K562 (cell line): Measurements from ENCODE around the gene RAPGEF5. TPM values are rescaled to one million over a fixed set of nuclear protein-coding genes. Genes with fewer than 3 reads are reported as not detected.

Experiments
- ATAC-seq: fragments of 200-7000 bp; cut with Tn5 transposase; 3 replicates; pipeline ENCODE4 v1.9.1; 2020; ENCODE audit warnings: moderate library complexity
- BruUV-seq: library from RNA; stranded (reverse); fragments of 400-500 nt; replicated peaks from 2 replicates; lab custom pipeline; 2021; lab: Mats Ljungman, UMichigan
- CTCF ChIA-PET: fragments of 300-600 bp; formaldehyde crosslinking; extraction: SDS; loops from one replicate; lab custom pipeline; 2021; ENCODE audit warnings: low intra/inter-chr PET ratio; lab: Yijun Ruan, JAX
- POLR2A ChIA-PET: fragments of 300-600, 350-650 bp; sonication (Branson Sonifier 250); formaldehyde crosslinking; extraction: SDS; loops from one replicate; lab custom pipeline; 2021; ENCODE audit warnings: antibody characterized with exemption, inconsistent platforms; lab: Yijun Ruan, JAX
- DNase-seq, 4 experiments: peaks; one replicate each; pipeline versions ENCODE4 v3.0.0 to v3.0.0-alpha.2; 2011 to 2018; ENCODE audit warnings: low spot score in 3 of 4, mixed read lengths in 3 of 4; ENCODE audit errors: extremely low read depth in 1 of 4
- FAIRE-seq: peaks from 2 replicates; lab custom pipeline; 2011; peaks lifted over from hg19 to GRCh38; lab: Jason Lieb, UNC
- H2AFZ ChIP-seq: 2 replicates; pipeline ENCODE4 v1.6.0; 2011; ENCODE audit warnings: low read depth, low read length, control low read depth, inconsistent platforms
- H3K27ac ChIP-seq: fragments of 200-600 bp; 3 replicates; pipeline ENCODE4 v1.8.0; 2011; ENCODE audit warnings: low read depth, mild to moderate bottlenecking, control low read depth, inconsistent platforms, low read length, moderate library complexity, mixed read lengths; ENCODE audit errors: extremely low read depth
- H3K27me3 ChIP-seq, 2 experiments: fragments of 300-600 bp in 1 of 2; 2 replicates in 1 of 2; 3 replicates in 1 of 2; pipeline versions ENCODE4 v1.6.0 to v1.8.0; 2011; ENCODE audit warnings: inconsistent platforms in 2 of 2, low read length in 2 of 2, mild to moderate bottlenecking in 1 of 2, mixed read lengths in 1 of 2, moderate library complexity in 1 of 2; ENCODE audit not compliant: control insufficient read depth in 2 of 2, insufficient read depth in 2 of 2
- H3K36me3 ChIP-seq: fragments of 300-600 bp; 3 replicates; pipeline ENCODE4 v1.8.0; 2011; ENCODE audit warnings: mild to moderate bottlenecking, low read length, inconsistent platforms; ENCODE audit not compliant: control insufficient read depth, insufficient read depth
- H3K4me1 ChIP-seq, 2 experiments: fragments of 200-600 bp in 1 of 2; replicated peaks in 1 of 2; 2 replicates in 1 of 2; 3 replicates in 1 of 2; pipeline versions ENCODE4 v1.5.1 to v1.8.0; 2011; ENCODE audit warnings: inconsistent platforms in 2 of 2, low read length in 2 of 2, mild to moderate bottlenecking in 1 of 2, mixed read lengths in 1 of 2, moderate library complexity in 1 of 2; ENCODE audit not compliant: control insufficient read depth in 2 of 2, insufficient read depth in 2 of 2
- H3K4me2 ChIP-seq: 2 replicates; pipeline ENCODE4 v1.6.1; 2011; ENCODE audit warnings: low read length, control low read depth, inconsistent platforms, mixed read lengths; ENCODE audit not compliant: insufficient read depth
- H3K4me3 ChIP-seq: fragments of 200-600 bp; sonication (generic), shearing (Covaris generic); 2 replicates; pipeline ENCODE4 v1.5.1; 2016; ENCODE audit warnings: control low read depth, inconsistent platforms
- H3K79me2 ChIP-seq: fragments of 200-600 bp; 3 replicates; pipeline ENCODE4 v1.8.0; 2011; ENCODE audit warnings: low read length, inconsistent platforms; ENCODE audit not compliant: control insufficient read depth, insufficient read depth
- H3K9ac ChIP-seq, 2 experiments: 2 replicates each; pipeline versions ENCODE4 v1.6.0 to v1.6.1; 2011; ENCODE audit warnings: low read depth in 2 of 2, low read length in 2 of 2, control low read depth in 1 of 2, inconsistent platforms in 1 of 2, mild to moderate bottlenecking in 1 of 2, mixed read lengths in 1 of 2; ENCODE audit not compliant: insufficient read depth in 1 of 2
- H3K9me1 ChIP-seq: one replicate; pipeline ENCODE4 v1.6.0; 2011; ENCODE audit warnings: inconsistent platforms, mild to moderate bottlenecking, low read length, moderate library complexity; ENCODE audit not compliant: control insufficient read depth, insufficient read depth
- H3K9me3 ChIP-seq: replicated peaks from 2 replicates; pipeline ENCODE4 v1.5.1; 2011; ENCODE audit warnings: low read depth, low read length, inconsistent platforms; ENCODE audit not compliant: control insufficient read depth, insufficient read depth
- H4K20me1 ChIP-seq: replicated peaks from 2 replicates; pipeline ENCODE4 v1.6.1; 2011; ENCODE audit warnings: low read length, inconsistent platforms, mixed read lengths; ENCODE audit not compliant: control insufficient read depth, insufficient read depth
- FOXA3 ChIP-seq, 2 experiments: fragments of 450-650 bp in 1 of 2; sonication (generic) in 1 of 2; formaldehyde crosslinking; IDR thresholded peaks in 1 of 2; conservative IDR thresholded peaks in 1 of 2; 2 replicates each; pipeline versions ENCODE4 v1.4.0 to v1.8.0; 2020 to 2022; ENCODE audit warnings: mild to moderate bottlenecking in 2 of 2, missing genetic modification reagents in 1 of 2
- NR3C1 ChIP-seq: sonication (generic); formaldehyde crosslinking; IDR thresholded peaks from 2 replicates; pipeline ENCODE4 v1.8.1; 2022; ENCODE audit warnings: missing genetic modification reagents
- WGBS: fragments of 100-300 bp; shearing (Covaris generic); methylation state at CpG from one replicate; pipeline ENCODE4 v1.1.6; 2016; ENCODE audit warnings: low coverage, mixed read lengths; ENCODE audit not compliant: insufficient coverage; ENCODE audit errors: missing lambda C conversion rate; 5-methylcytosine and 5-hydroxymethylcytosine counted together
- in situ Hi-C: fragments of 300-500 bp; cut with MboI; formaldehyde crosslinking; loops from 4 replicates; pipeline ENCODE4 v1.15.0; 2018; ENCODE audit warnings: inconsistent platforms, mixed read lengths
- intact Hi-C: fragments of 100-400 bp; cut with micrococcal nuclease; formaldehyde crosslinking; loops from 2 replicates; pipeline ENCODE4 v1.14.2; 2022
- polyA plus RNA-seq, 8 experiments: library from polyadenylated mRNA; depleted of rRNA in 4 of 8; stranded (reverse) in 5 of 8; unstranded in 3 of 8; fragments of >200 nt; fragmentation: Nextera tagmentation in 2 of 8; fragmentation: Illumina TruSeq in 1 of 8; extraction: Ambion mirVana in 2 of 8; extraction: Trizol in 1 of 8; gene quantifications; 2 replicates each; pipeline versions ENCODE4 v1.2.1 to v1.2.3, GENCODE V29; 2011 to 2014; ENCODE audit warnings: inconsistent platforms in 1 of 8, missing spikeins in 1 of 8
- total RNA-seq, 7 experiments: library from RNA; depleted of rRNA in 6 of 7; stranded (reverse); fragments of >200 nt in 6 of 7; fragmentation: Illumina TruSeq in 2 of 7; extraction: Trizol in 2 of 7; gene quantifications; 2 replicates each; pipeline versions ENCODE4 v1.2.1 to v1.2.3, GENCODE V29; 2011 to 2021; ENCODE audit warnings: low replicate concordance in 1 of 7
- TF ChIP-seq, protein P1 (sequence below): fragments of 450-650 bp; IDR thresholded peaks from 2 replicates; pipeline ENCODE4 v1.6.1; 2017; ENCODE audit warnings: antibody characterized with exemption, mild to moderate bottlenecking
- TF ChIP-seq, protein P2 (sequence below): sonication (generic); formaldehyde crosslinking; IDR thresholded peaks from 2 replicates; pipeline ENCODE4 v1.4.0; 2020; ENCODE audit warnings: mild to moderate bottlenecking, missing genetic modification reagents

Gene RAPGEF5
- total and polyA plus RNA-seq, 9 of the 15 experiments (the other 6 are each of a cell fraction or from before 2014, with no cell fraction given) = 0.39 to 2.0 (median 1.1) TPM

DNA sequence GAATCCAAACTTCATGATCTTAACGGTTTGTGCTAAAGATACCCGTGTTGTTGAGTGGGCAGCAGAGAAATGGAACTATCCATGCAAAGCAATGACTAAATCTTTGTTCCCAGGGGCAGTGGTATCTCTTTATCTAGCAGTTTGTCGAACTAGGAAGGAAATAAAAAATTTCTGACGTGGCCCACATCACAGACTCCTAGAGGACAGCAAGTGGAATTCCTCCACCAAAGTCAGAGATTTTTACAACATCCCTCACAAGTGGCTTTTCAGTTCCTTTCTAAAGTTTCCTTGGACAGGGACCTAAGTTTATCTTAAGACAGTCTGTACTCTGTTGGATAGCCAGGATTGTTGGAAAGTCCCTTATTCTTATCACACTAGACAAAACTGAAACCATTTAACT is 136.0 kb downstream of the RAPGEF5 start (continued):
- TF ChIP-seq, protein P1, sequence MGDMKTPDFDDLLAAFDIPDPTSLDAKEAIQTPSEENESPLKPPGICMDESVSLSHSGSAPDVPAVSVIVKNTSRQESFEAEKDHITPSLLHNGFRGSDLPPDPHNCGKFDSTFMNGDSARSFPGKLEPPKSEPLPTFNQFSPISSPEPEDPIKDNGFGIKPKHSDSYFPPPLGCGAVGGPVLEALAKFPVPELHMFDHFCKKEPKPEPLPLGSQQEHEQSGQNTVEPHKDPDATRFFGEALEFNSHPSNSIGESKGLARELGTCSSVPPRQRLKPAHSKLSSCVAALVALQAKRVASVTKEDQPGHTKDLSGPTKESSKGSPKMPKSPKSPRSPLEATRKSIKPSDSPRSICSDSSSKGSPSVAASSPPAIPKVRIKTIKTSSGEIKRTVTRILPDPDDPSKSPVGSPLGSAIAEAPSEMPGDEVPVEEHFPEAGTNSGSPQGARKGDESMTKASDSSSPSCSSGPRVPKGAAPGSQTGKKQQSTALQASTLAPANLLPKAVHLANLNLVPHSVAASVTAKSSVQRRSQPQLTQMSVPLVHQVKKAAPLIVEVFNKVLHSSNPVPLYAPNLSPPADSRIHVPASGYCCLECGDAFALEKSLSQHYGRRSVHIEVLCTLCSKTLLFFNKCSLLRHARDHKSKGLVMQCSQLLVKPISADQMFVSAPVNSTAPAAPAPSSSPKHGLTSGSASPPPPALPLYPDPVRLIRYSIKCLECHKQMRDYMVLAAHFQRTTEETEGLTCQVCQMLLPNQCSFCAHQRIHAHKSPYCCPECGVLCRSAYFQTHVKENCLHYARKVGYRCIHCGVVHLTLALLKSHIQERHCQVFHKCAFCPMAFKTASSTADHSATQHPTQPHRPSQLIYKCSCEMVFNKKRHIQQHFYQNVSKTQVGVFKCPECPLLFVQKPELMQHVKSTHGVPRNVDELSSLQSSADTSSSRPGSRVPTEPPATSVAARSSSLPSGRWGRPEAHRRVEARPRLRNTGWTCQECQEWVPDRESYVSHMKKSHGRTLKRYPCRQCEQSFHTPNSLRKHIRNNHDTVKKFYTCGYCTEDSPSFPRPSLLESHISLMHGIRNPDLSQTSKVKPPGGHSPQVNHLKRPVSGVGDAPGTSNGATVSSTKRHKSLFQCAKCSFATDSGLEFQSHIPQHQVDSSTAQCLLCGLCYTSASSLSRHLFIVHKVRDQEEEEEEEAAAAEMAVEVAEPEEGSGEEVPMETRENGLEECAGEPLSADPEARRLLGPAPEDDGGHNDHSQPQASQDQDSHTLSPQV = no peak
- TF ChIP-seq, all 486 proteins: peak for 0

DNA sequence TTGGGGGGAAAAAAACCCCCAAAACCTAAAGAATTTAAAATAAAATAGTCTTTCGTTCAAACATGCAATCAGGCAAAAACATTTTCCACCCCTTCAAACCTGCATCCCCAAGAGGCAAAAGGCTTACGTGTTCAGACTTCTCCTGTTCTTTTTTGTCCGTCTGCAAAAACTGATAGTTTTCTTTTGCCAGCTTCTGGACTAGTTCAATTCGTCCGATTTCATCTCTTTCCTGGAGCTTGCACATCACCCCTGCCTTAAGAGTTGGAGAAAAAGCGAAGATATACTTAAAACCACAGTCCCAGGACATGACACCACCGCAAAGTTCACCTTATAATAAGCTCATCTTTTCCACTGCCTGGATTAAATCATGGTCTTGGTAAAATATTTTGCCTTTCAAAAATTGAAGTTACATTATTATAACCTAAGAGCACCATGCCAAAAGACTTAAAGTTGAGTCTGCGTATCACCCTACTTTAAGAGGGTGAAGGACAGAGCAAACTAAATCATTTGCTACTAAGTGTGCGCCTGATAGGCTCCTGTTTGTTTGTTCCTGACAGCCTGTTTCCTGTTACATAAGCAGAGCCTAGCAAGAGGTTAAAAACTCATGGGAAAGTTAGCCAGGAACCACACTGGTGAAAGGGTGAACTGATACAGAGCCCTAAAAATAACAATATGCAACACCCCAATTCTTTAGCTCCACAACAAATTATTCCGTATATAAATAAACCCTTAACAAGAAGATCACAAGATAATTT is 137.0 kb downstream of the RAPGEF5 start:
- in situ Hi-C loops = no loop called here
- WGBS = 26% methylated on average over 10 of the region's 10 CpGs
- no peaks in the 10 kb centered on the region for H3K36me3 ChIP-seq
- H3K9ac ChIP-seq = no peak overlapping the region
- DNase-seq (no peak), ATAC-seq (no peak), FAIRE-seq (no peak)
- H2AFZ ChIP-seq = no peak overlapping the region
- H4K20me1 ChIP-seq = no peaks in the 10 kb centered on the region
- no peaks in the 10 kb centered on the region for H3K27me3 ChIP-seq
- H3K4me3 ChIP-seq = no peak overlapping the region
- H3K4me2 ChIP-seq = no peak overlapping the region
- no peaks in the 10 kb centered on the region for H3K9me3 ChIP-seq
- H3K9me1 ChIP-seq = no peaks in the 10 kb centered on the region
- H3K27ac ChIP-seq = no peak overlapping the region
- H3K79me2 ChIP-seq = no peaks in the 10 kb centered on the region
- H3K4me1 ChIP-seq = peaks cover 0 to 7% of the 10 kb centered on the region in 2 experiments; a peak in 3 of 5 replicates
- intact Hi-C loops = no loop called here
- ChIA-PET CTCF (interaction anchor here (0.6 kb wide), 1 partner anchor 517 kb away, joined by 3 read pairs; no protein-coding TSS in a partner anchor), POLR2A (interaction anchor here (0.6 kb wide), 1 partner anchor 181 kb away, joined by 3 read pairs; no protein-coding TSS in a partner anchor)
- TF ChIP-seq FOXA3 (CRISPR knock-in tag; conservative IDR thresholded peaks at IDR 0.05 in 1 of 2, IDR thresholded peaks at IDR 0.05 in 1 of 2) (peak in 1 of 2 experiments; percentile 46; a peak in 1 of 4 replicates), NR3C1 (no peak)
- TF ChIP-seq, protein P2, sequence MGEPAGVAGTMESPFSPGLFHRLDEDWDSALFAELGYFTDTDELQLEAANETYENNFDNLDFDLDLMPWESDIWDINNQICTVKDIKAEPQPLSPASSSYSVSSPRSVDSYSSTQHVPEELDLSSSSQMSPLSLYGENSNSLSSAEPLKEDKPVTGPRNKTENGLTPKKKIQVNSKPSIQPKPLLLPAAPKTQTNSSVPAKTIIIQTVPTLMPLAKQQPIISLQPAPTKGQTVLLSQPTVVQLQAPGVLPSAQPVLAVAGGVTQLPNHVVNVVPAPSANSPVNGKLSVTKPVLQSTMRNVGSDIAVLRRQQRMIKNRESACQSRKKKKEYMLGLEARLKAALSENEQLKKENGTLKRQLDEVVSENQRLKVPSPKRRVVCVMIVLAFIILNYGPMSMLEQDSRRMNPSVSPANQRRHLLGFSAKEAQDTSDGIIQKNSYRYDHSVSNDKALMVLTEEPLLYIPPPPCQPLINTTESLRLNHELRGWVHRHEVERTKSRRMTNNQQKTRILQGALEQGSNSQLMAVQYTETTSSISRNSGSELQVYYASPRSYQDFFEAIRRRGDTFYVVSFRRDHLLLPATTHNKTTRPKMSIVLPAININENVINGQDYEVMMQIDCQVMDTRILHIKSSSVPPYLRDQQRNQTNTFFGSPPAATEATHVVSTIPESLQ (CRISPR knock-in tag) = no peak
- BruUV-seq = no TSS peak
